WI38 (cell line): ENCODE results near the gene CALM3.
"Not testable (repeated sequence)": the region's sequence is repeated elsewhere in the genome, so short reads cannot be mapped to it uniquely, and the experiment has no call there.

Source experiments
- H3K4me3 ChIP-seq: 2 replicates; pipeline ENCODE4 v1.5.1; 2011; ENCODE audit warnings: low read depth, mild to moderate bottlenecking, control low read depth, low read length
- TF ChIP-seq, protein P1 (sequence below): IDR thresholded peaks from 2 replicates; pipeline ENCODE4 v1.5.1; 2012; ENCODE audit warnings: low read depth, mild to moderate bottlenecking, control low read depth, low read length

Gene CALM3

GRCh38 chr19:46623915-46624502 is 22.9 kb downstream of the CALM3 start:
- no peak overlapping the region for H3K4me3 ChIP-seq

DNA sequence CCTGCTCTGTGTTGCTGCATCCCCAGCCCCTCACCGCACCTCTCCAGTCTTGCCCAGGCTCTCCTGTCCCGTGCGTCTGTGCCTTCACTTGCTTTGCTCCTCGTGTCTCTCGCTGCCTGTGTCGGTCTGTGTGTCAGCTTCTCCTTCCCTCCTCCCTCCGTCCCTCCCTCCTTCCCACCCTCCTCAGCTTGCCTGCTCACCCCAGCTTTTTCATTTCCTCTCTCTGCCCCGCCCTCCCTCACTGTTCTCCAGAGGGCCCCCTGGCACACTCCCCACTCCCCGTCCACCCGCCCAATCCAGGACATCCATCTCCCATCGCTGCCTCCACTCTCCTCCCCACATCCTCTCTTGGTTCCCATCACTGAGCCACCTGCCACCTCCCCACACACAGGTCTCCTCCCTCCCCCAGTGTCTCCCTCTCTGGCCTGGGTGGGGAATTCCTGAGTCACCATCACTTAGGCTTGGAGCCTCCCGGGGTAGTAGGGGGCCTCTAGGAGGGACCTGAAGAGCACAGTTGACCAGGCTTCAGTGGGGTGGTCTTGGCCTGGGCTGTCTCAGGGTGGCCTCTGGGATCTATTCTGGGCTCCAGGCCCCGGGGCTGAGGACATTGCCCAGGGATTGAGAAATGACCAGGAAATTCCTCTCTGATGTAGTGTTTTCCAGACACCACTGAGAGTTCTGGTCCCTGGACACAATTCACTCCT is 24.0 kb downstream of the CALM3 start, which contains the start of gene PTGIR:
PTGIR (minus strand) TSS at position 132 of the 704 bp plus-strand sequence. CDS start 864 bp downstream, outside the sequence.
- peak within 1 kb of the TSS; percentile 39; the same call in 1 of the 2 replicates for H3K4me3 ChIP-seq
- TF ChIP-seq, protein P1, sequence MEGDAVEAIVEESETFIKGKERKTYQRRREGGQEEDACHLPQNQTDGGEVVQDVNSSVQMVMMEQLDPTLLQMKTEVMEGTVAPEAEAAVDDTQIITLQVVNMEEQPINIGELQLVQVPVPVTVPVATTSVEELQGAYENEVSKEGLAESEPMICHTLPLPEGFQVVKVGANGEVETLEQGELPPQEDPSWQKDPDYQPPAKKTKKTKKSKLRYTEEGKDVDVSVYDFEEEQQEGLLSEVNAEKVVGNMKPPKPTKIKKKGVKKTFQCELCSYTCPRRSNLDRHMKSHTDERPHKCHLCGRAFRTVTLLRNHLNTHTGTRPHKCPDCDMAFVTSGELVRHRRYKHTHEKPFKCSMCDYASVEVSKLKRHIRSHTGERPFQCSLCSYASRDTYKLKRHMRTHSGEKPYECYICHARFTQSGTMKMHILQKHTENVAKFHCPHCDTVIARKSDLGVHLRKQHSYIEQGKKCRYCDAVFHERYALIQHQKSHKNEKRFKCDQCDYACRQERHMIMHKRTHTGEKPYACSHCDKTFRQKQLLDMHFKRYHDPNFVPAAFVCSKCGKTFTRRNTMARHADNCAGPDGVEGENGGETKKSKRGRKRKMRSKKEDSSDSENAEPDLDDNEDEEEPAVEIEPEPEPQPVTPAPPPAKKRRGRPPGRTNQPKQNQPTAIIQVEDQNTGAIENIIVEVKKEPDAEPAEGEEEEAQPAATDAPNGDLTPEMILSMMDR: no peak

More at GRCh38 chr19:46623915-46624502, 22.9 kb downstream of the CALM3 start:
- TF ChIP-seq, protein P1: no peak

DNA sequence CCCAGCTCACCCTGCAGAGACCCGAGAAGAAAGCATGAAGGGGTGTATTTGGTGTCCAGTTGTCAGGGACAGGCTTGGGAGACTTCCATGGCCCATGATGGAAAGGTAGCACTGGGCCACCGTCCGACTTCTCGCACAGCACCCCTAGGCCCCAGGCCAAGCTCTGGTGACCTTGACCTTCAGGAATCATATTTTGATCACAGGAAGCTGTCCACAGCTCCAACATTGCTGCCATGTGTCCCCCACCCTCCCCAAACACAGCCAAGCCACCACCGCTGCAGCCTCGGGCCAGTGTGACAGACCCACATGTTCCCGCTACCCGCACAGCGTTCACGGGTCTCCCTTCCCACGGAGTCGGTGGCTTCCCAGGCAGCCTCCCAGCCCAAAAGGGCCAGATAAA is 24.6 kb downstream of the CALM3 start:
- TF ChIP-seq, protein P1: no peak
- no peak overlapping the region for H3K4me3 ChIP-seq

DNA sequence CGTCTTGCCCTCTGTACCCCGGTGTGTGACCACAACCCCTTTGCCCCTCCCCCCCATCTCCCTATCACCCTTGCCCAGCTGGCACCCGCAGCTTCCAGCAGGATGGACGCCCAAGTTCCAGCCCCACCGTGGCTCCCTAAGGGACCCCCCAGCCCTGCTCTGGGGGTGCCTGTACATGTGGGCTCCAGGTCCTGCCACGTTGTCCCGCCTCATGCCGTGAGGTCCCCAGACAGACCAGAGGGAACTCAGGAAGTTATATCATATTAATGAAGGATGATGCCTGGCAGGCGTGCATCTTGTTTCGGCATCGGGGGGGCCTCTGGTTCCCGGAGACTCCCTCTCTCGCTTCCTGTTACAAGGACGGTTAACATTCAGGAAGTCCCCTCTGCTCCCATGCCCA is 25.3 kb downstream of the CALM3 start:
- TF ChIP-seq, protein P1: no peak
- H3K4me3 ChIP-seq: no peak overlapping the region

DNA sequence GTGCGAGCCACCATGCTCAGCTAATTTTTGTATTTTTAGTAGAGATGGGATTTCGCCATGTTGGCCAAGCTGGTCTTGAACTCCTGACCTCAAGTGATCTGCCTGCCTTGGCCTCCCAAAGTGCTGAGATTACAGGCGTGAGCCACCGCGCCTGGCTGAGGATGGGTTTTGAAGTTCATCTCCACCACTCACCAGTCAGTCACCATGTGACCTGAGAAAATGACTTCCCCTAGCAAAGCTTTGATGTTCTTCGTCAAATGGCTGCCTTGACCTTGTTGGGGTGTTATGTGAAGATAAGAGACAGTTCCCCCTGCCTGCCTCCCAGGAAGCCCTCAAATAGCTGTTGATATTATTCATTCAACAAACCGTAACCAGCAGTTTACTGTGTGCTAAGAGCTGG is 27.8 kb downstream of the CALM3 start:
- not testable (repeated sequence) for H3K4me3 ChIP-seq

GRCh38 chr19:46629546-46630025 is 28.5 kb downstream of the CALM3 start:
- no peak overlapping the region for H3K4me3 ChIP-seq
- TF ChIP-seq, protein P1: no peak

DNA sequence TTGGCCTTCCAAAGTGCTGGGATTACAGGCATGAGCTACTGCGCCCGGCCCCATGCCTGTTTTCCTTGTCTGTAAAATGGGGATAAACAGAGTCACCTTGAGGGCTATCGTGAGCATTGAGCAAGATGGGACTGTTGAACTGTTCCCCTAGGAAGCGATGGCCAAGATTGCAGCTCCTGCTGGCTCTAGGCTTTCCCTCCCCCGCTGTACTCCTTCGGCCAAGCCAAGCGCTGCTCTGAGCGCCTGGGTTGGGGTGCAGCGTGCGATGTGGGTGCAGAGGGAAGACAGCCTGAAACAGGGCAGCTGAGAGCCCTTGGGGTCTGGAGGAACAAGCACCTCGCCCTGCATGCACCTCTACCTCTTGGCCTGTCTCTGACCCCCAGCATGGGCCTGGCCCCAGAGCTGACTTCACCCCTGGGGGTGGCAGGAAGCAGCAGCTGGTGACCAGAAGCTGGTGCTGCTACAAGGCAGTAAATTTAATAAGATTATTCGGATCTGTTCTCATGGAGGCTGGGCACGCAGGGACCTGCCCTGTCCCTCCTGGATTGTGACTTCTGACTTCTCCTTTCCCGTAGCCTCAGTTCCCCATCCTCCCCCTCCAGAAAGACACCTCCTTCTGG is 29.6 kb downstream of the CALM3 start:
- no peak overlapping the region for H3K4me3 ChIP-seq
- TF ChIP-seq, protein P1: no peak
